Type B pancreatic cell (in vitro differentiated cells): ENCODE data around the gene KRTAP19-3. TPM values are rescaled to one million over a fixed set of nuclear protein-coding genes. Genes with fewer than 3 reads are reported as not detected.

Source experiments
- DNase-seq: peaks from one replicate; pipeline ENCODE4 v3.0.0; 2021; ENCODE audit warnings: mixed read lengths; ENCODE audit not compliant: unreplicated experiment; ENCODE audit errors: extremely low spot score
- H3K27ac Mint-ChIP-seq: 2 replicates; pipeline ENCODE4 v1.8.0; 2021; ENCODE audit warnings: mild to moderate bottlenecking, mixed read lengths
- H3K27me3 Mint-ChIP-seq: 2 replicates; pipeline ENCODE4 v1.8.0; 2021; ENCODE audit warnings: mixed read lengths
- H3K36me3 Mint-ChIP-seq: 2 replicates; pipeline ENCODE4 v1.8.0; 2021; ENCODE audit warnings: mixed read lengths
- H3K4me1 Mint-ChIP-seq: one replicate; pipeline ENCODE4 v1.8.0; 2021; ENCODE audit warnings: mixed read lengths; ENCODE audit not compliant: unreplicated experiment
- H3K4me3 Mint-ChIP-seq: 2 replicates; pipeline ENCODE4 v1.8.0; 2021; ENCODE audit warnings: mild to moderate bottlenecking, mixed read lengths
- H3K9me3 Mint-ChIP-seq: 2 replicates; pipeline ENCODE4 v1.8.0; 2021; ENCODE audit warnings: mixed read lengths
- total RNA-seq: library from RNA; stranded (reverse); gene quantifications from 2 replicates; pipeline ENCODE4 v1.2.1, GENCODE V29; 2021; ENCODE audit warnings: low replicate concordance
- TF ChIP-seq, protein P1 (sequence below): fragments of 200-600 bp; sonication (generic); conservative IDR thresholded peaks from 2 replicates; pipeline ENCODE4 v1.5.0; 2021; ENCODE audit warnings: antibody characterized with exemption, mild to moderate bottlenecking

Gene KRTAP19-3
- total RNA-seq, 1 donor from 2014 or later, result not detected

DNA sequence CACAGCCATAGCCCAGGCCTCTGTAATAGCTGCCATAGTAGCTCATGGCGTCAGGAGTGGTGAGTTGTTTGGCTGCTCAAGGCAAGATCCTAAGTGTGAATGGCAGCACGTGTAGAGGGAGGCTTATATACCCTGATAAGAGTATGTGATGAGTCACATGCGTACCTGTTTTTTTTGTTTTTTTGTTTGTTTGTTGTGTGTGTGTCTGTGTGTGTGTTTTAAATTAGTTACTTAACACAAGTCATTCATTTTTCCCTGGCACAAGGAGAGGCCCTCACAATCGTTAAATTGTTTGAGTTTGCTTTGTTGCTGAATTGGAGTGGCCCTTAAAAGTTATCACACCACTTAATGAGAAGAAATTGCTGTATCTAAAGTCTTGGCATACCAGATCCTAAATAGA is 5.3 kb upstream of the KRTAP19-3 start, which contains the start of gene KRTAP19-4:
TSS of gene KRTAP19-4 (minus strand) at position 101 of the 400 bp plus-strand sequence. CDS start at position 46, 55 bp downstream.
- H3K9me3 Mint-ChIP-seq, result no peaks in the 10 kb centered on the region
- no peaks in the 10 kb centered on the region for H3K27me3 Mint-ChIP-seq
- H3K4me3 Mint-ChIP-seq, result no peak within 1 kb of the TSS
- TF ChIP-seq, protein P1, sequence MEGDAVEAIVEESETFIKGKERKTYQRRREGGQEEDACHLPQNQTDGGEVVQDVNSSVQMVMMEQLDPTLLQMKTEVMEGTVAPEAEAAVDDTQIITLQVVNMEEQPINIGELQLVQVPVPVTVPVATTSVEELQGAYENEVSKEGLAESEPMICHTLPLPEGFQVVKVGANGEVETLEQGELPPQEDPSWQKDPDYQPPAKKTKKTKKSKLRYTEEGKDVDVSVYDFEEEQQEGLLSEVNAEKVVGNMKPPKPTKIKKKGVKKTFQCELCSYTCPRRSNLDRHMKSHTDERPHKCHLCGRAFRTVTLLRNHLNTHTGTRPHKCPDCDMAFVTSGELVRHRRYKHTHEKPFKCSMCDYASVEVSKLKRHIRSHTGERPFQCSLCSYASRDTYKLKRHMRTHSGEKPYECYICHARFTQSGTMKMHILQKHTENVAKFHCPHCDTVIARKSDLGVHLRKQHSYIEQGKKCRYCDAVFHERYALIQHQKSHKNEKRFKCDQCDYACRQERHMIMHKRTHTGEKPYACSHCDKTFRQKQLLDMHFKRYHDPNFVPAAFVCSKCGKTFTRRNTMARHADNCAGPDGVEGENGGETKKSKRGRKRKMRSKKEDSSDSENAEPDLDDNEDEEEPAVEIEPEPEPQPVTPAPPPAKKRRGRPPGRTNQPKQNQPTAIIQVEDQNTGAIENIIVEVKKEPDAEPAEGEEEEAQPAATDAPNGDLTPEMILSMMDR, result no peak
- H3K4me1 Mint-ChIP-seq, result no peaks in the 10 kb centered on the region
- H3K36me3 Mint-ChIP-seq, result no peaks in the 10 kb centered on the region
- no peak within 1 kb of the TSS for H3K27ac Mint-ChIP-seq
- no peak for DNase-seq

DNA sequence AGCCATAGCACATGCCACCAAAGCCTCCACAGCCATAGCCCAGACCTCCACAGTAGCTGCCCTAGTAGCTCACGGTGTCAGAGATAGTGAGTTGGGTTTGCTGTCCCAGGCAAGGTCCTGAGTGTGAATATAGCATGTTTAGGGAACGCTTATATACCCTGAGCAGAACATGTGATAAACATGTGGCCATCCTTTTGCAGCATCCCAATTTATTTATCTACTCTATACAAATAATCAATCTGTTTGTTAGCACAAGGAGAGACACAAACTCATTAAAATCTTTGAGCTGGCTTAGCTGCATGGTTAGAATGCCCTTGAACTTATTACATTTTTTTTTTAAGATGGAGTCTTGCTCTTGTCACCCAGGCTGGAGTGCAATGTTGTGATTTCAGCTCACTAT is 4.5 kb downstream of the KRTAP19-3 start, which contains the start of gene KRTAP19-2:
TSS of gene KRTAP19-2 (minus strand) at position 101 of the 400 bp plus-strand sequence. CDS start at position 13, 88 bp downstream.
- Mint-ChIP-seq H3K9me3 (peaks cover 6% of the 10 kb centered on the region), H3K4me3 (no peak within 1 kb of the TSS), H3K36me3 (no peaks in the 10 kb centered on the region), H3K27ac (no peak within 1 kb of the TSS), H3K4me1 (no peaks in the 10 kb centered on the region), H3K27me3 (no peaks in the 10 kb centered on the region)
- no peak for DNase-seq
- TF ChIP-seq, protein P1, result no peak

DNA sequence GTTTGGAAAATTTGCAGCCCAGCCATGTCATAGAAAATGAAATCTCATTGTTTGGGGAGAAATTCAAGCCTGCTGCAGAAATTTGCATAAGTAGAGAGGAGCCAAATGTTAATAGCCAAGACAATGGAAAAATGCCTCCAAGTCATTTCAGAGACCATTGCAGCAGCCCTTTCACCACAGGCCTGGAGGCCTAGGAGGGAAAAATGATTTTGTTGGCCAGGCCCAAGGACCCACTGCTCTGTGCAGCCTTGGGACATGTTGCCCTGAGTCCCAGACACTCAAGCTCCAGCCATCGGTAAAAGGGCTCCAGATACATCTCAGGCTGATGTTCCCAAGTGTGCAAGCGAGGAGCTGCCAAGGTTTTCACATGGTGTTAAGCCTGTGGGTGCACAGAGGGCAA is 5.6 kb downstream of the KRTAP19-3 start:
- TF ChIP-seq, protein P1, result no peak
- no peaks in the 10 kb centered on the region for H3K4me1 Mint-ChIP-seq
- H3K27ac Mint-ChIP-seq, result no peak overlapping the region
- no peaks in the 10 kb centered on the region for H3K27me3 Mint-ChIP-seq
- H3K9me3 Mint-ChIP-seq, result peaks cover 6% of the 10 kb centered on the region
- DNase-seq, result no peak
- no peak overlapping the region for H3K4me3 Mint-ChIP-seq
- no peaks in the 10 kb centered on the region for H3K36me3 Mint-ChIP-seq

DNA sequence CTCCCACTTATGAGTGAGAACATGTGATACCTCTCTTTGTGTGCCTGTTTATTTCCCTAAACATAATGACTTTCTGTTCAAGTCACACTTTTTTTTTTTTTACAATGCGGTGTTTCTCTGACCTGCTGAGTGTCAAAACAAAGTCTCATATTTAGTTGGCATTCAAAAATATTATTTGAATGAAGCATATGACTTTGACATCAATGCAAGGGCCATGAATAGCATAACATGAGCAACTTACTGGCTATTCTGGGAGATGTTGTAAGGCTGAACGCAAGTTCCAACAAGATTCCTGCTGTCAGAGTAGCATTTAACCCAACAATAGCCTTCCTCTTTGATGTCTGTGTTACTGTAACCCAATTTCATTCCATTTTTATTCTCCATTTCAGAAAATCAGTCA is 9.7 kb downstream of the KRTAP19-3 start:
- H3K4me1 Mint-ChIP-seq, result peaks cover 4% of the 10 kb centered on the region
- TF ChIP-seq, protein P1, result no peak
- no peak for DNase-seq
- peaks cover 10% of the 10 kb centered on the region for H3K9me3 Mint-ChIP-seq
- no peak overlapping the region for H3K4me3 Mint-ChIP-seq
- no peaks in the 10 kb centered on the region for H3K36me3 Mint-ChIP-seq
- H3K27ac Mint-ChIP-seq, result no peak overlapping the region
- H3K27me3 Mint-ChIP-seq, result no peaks in the 10 kb centered on the region

DNA sequence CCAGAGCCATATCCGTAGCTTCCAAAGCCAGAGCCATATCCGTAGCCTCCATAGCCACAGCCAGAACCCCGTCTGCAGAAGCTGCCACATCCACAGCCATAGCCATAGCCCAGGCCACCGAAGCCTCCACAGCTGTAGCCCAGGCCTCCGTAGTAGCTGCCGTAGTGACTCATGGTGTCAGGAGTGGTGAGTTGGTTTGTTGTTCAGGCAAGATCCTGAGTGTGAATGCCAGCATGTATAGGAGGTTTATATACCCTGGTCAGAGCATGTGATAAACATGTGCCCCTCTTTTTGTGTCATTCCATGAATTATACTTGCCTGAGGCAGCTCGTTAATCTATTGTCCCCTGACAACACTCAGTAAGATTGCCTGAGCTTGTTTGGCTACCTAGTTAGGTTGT is 11.7 kb downstream of the KRTAP19-3 start, which contains the start of gene KRTAP19-1:
TSS of gene KRTAP19-1 (minus strand) at position 223 of the 400 bp plus-strand sequence. CDS start at position 173, 50 bp downstream.
- TF ChIP-seq, protein P1, result no peak
- no peaks in the 10 kb centered on the region for H3K36me3 Mint-ChIP-seq
- H3K4me1 Mint-ChIP-seq, result peaks cover 4% of the 10 kb centered on the region

More for the DNA sequence above, 11.7 kb downstream of the KRTAP19-3 start, which contains the start of gene KRTAP19-1:
- Mint-ChIP-seq H3K4me3 (no peak within 1 kb of the TSS), H3K9me3 (peaks cover 4% of the 10 kb centered on the region), H3K27me3 (no peaks in the 10 kb centered on the region), H3K27ac (no peak within 1 kb of the TSS)
- DNase-seq, result no peak
